Keratinocyte (primary cell): ENCODE results near the gene ZCCHC3. TPM values are rescaled to one million over a fixed set of nuclear protein-coding genes. Genes with fewer than 3 reads are reported as not detected.

ENCODE experiments used
- DNase-seq: peaks from one replicate; pipeline ENCODE4 v3.0.0-alpha.2; 2011; ENCODE audit warnings: low read depth, missing footprints, low spot score
- FAIRE-seq: peaks from 2 replicates; lab custom pipeline; 2011; peaks lifted over from hg19 to GRCh38; lab: Jason Lieb, UNC
- H2AFZ ChIP-seq: 2 replicates; pipeline ENCODE4 v1.6.0; 2012; ENCODE audit warnings: low read length, control low read depth, inconsistent platforms; ENCODE audit not compliant: control insufficient read depth
- H3K27ac ChIP-seq: 2 replicates; pipeline ENCODE4 v1.5.1; 2011; ENCODE audit warnings: low read length; ENCODE audit not compliant: control insufficient read depth, insufficient read depth
- H3K27me3 ChIP-seq: 3 replicates; pipeline ENCODE4 v1.6.0; 2011; ENCODE audit warnings: low read length; ENCODE audit not compliant: control insufficient read depth, insufficient read depth; ENCODE audit errors: extremely low read depth
- H3K36me3 ChIP-seq, 2 experiments: 2 replicates in 1 of 2; 3 replicates in 1 of 2; pipeline ENCODE4 v1.5.1; 2011; ENCODE audit warnings: low read length in 2 of 2, mild to moderate bottlenecking in 1 of 2; ENCODE audit not compliant: control insufficient read depth in 2 of 2, insufficient read depth in 2 of 2; ENCODE audit errors: extremely low read depth in 1 of 2
- H3K4me1 ChIP-seq: 3 replicates; pipeline ENCODE4 v1.5.1; 2011; ENCODE audit warnings: low read length; ENCODE audit not compliant: control insufficient read depth, insufficient read depth; ENCODE audit errors: extremely low read depth
- H3K4me2 ChIP-seq: 3 replicates; pipeline ENCODE4 v1.6.0; 2011; ENCODE audit warnings: low read depth, low read length; ENCODE audit not compliant: control insufficient read depth, insufficient read depth; ENCODE audit errors: extremely low read depth
- H3K4me3 ChIP-seq, 3 experiments: fragments of 200-600 bp in 1 of 3; sonication (generic) in 1 of 3; 2 replicates in 2 of 3; 3 replicates in 1 of 3; pipeline ENCODE4 v1.5.1; 2011 to 2016; ENCODE audit warnings: low read length in 3 of 3, mild to moderate bottlenecking in 3 of 3, control low read depth in 2 of 3, inconsistent platforms in 1 of 3, low read depth in 1 of 3, mixed read lengths in 1 of 3, mixed run types in 1 of 3, moderate library complexity in 1 of 3; ENCODE audit not compliant: control insufficient read depth in 2 of 3, insufficient read depth in 2 of 3; ENCODE audit errors: extremely low read depth in 1 of 3
- H3K79me2 ChIP-seq: 2 replicates; pipeline ENCODE4 v1.6.0; 2012; ENCODE audit warnings: low read length; ENCODE audit not compliant: control insufficient read depth, insufficient read depth
- H3K9ac ChIP-seq: 3 replicates; pipeline ENCODE4 v1.6.0; 2011; ENCODE audit warnings: low read length; ENCODE audit not compliant: control insufficient read depth, insufficient read depth; ENCODE audit errors: extremely low read depth
- H3K9me1 ChIP-seq: 3 replicates; pipeline ENCODE4 v1.6.0; 2011; ENCODE audit warnings: low read length; ENCODE audit not compliant: control insufficient read depth, insufficient read depth; ENCODE audit errors: extremely low read depth
- H3K9me3 ChIP-seq: 2 replicates; pipeline ENCODE4 v1.5.1; 2012; ENCODE audit warnings: low read depth, low read length; ENCODE audit not compliant: control insufficient read depth
- H4K20me1 ChIP-seq: 3 replicates; pipeline ENCODE4 v1.6.0; 2011; ENCODE audit warnings: low read length; ENCODE audit not compliant: control insufficient read depth, insufficient read depth; ENCODE audit errors: extremely low read depth
- CTCF ChIP-seq, 3 experiments: IDR thresholded peaks in 1 of 3; conservative IDR thresholded peaks in 1 of 3; optimal IDR thresholded peaks in 1 of 3; 2 replicates in 2 of 3; 3 replicates in 1 of 3; pipeline versions ENCODE3 to v1.5.1; 2011; ENCODE audit warnings: low read length in 3 of 3, mild to moderate bottlenecking in 3 of 3, moderate library complexity in 2 of 3, control low read depth in 1 of 3, inconsistent platforms in 1 of 3; ENCODE audit not compliant: insufficient read depth in 2 of 3; ENCODE audit errors: extremely low read depth in 1 of 3
- EZH2 ChIP-seq: IDR thresholded peaks from one replicate; pipeline ENCODE4 v1.6.1; 2012; ENCODE audit warnings: inconsistent platforms, mild to moderate bottlenecking, low read length, moderate library complexity
- dilution Hi-C: fragments of 300-500 bp; cut with MboI; formaldehyde crosslinking; loops from one replicate; pipeline ENCODE4 v1.7.0; 2020; ENCODE audit warnings: low sequenced_read_pairs; ENCODE audit not compliant: extremely low pct_ligation_motif_present
- polyA plus RNA-seq, 5 experiments: library from polyadenylated mRNA; depleted of rRNA in 3 of 5; stranded (reverse) in 3 of 5; stranded (forward) in 1 of 5; unstranded in 1 of 5; fragments of >200 nt; gene quantifications; 1 replicate in 1 of 5; 2 replicates in 3 of 5; 3 replicates in 1 of 5; pipeline versions ENCODE4 v1.2.1 to v1.2.3, GENCODE V29; 2011 to 2012; ENCODE audit warnings: missing spikeins in 2 of 5, low read depth in 1 of 5, low replicate concordance in 1 of 5

The ZCCHC3 gene
- polyA plus RNA-seq, 1 donor (not counting 4 experiments of a cell fraction or from before 2014, with no cell fraction given), result 5.7 TPM

DNA sequence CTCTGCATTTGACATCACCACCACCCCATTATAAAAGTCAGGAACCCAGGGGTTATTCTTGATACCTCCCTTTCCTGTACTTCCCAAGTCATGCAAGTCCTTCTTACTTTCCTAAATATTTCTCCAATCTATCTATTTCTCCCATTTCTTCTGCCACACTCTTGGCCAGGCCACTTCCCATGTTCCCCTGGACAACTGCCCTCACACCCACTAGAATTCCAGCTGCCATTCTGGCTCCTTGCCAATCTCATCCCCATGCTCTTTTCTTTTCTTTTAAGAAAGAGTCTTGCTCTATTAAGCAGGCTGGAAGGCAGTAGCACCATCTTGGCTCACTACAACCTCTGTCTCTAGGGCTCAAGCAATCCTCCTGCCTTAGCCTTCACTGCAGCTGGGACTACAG is 24.7 kb upstream of the ZCCHC3 start:
- TF ChIP-seq EZH2, result no peak
- TF ChIP-seq CTCF (optimal IDR thresholded peaks at IDR 0.05 in 1 of 3, IDR thresholded peaks at IDR 0.05 in 1 of 3, conservative IDR thresholded peaks at IDR 0.05 in 1 of 3; ENCODE audit: extremely low read depth in 1 of 3, insufficient read depth in 2 of 3, low read length in 3 of 3), result no peak
- Histone ChIP-seq H3K4me3 (no peak overlapping the region), H3K27me3 (no peaks in the 10 kb centered on the region), H3K4me1 (no peaks in the 10 kb centered on the region), H3K79me2 (no peaks in the 10 kb centered on the region), H3K9ac (no peak overlapping the region), H3K9me3 (no peaks in the 10 kb centered on the region), H4K20me1 (no peaks in the 10 kb centered on the region), H3K36me3 (no peaks in the 10 kb centered on the region), H2AFZ (no peak overlapping the region), H3K27ac (no peak overlapping the region), H3K4me2 (no peak overlapping the region), H3K9me1 (no peaks in the 10 kb centered on the region)
- no peak for DNase-seq
- dilution Hi-C loops, result no loop called here
- no peak for FAIRE-seq

GRCh38 chr20:273884-274283 is 23.5 kb upstream of the ZCCHC3 start:
- H4K20me1 ChIP-seq, result no peaks in the 10 kb centered on the region
- no peaks in the 10 kb centered on the region for H3K9me3 ChIP-seq
- DNase-seq (no peak), FAIRE-seq (no peak)
- no peak overlapping the region for H3K27ac ChIP-seq
- no peaks in the 10 kb centered on the region for H3K79me2 ChIP-seq
- no peak overlapping the region for H3K4me2 ChIP-seq
- H3K4me3 ChIP-seq, result no peak overlapping the region
- dilution Hi-C loops, result no loop called here
- no peaks in the 10 kb centered on the region for H3K9me1 ChIP-seq
- no peak for TF ChIP-seq EZH2
- TF ChIP-seq CTCF (optimal IDR thresholded peaks at IDR 0.05 in 1 of 3, IDR thresholded peaks at IDR 0.05 in 1 of 3, conservative IDR thresholded peaks at IDR 0.05 in 1 of 3; ENCODE audit: extremely low read depth in 1 of 3, insufficient read depth in 2 of 3, low read length in 3 of 3), result no peak
- no peaks in the 10 kb centered on the region for H3K27me3 ChIP-seq
- no peak overlapping the region for H2AFZ ChIP-seq
- H3K36me3 ChIP-seq, result no peaks in the 10 kb centered on the region
- no peaks in the 10 kb centered on the region for H3K4me1 ChIP-seq
- no peak overlapping the region for H3K9ac ChIP-seq
